CD14-positive monocyte (primary cell): Measurements from ENCODE around the gene USO1. TPM values are rescaled to one million over a fixed set of nuclear protein-coding genes. Genes with fewer than 3 reads are reported as not detected.

Experiments used
- DNase-seq, 3 donors: peaks; one replicate each; pipeline ENCODE4 v3.0.0-alpha.2; 2011 to 2022
- H2AFZ ChIP-seq: 2 replicates; pipeline ENCODE4 v1.6.0; 2012; ENCODE audit warnings: mild to moderate bottlenecking, low read depth, low read length, inconsistent platforms; ENCODE audit not compliant: insufficient read depth, poor library complexity, severe bottlenecking
- H3K27ac ChIP-seq, 2 donors: 1 replicate in 1 of 2; 2 replicates in 1 of 2; pipeline ENCODE4 v1.5.1; 2012 to 2013; ENCODE audit warnings: low read length in 2 of 2, control low read depth in 1 of 2, inconsistent platforms in 1 of 2, low read depth in 1 of 2, mild to moderate bottlenecking in 1 of 2
- H3K27me3 ChIP-seq, 2 donors: one replicate each; pipeline versions ENCODE4 v1.6.0 to v1.6.1; 2011 to 2013; ENCODE audit warnings: low read length in 2 of 2; ENCODE audit not compliant: control insufficient read depth in 2 of 2, insufficient read depth in 2 of 2
- H3K36me3 ChIP-seq, 2 donors: replicated peaks in 1 of 2; 1 replicate in 1 of 2; 2 replicates in 1 of 2; pipeline versions ENCODE4 v1.5.1 to v1.6.1; 2012 to 2013; ENCODE audit warnings: low read length in 2 of 2, control low read depth in 1 of 2, inconsistent platforms in 1 of 2, mild to moderate bottlenecking in 1 of 2; ENCODE audit not compliant: insufficient read depth in 2 of 2, control insufficient read depth in 1 of 2
- H3K4me1 ChIP-seq, 2 donors: 1 replicate in 1 of 2; 2 replicates in 1 of 2; pipeline versions ENCODE4 v1.5.1 to v1.6.1; 2012 to 2013; ENCODE audit warnings: low read length in 2 of 2, control low read depth in 1 of 2, inconsistent platforms in 1 of 2, mild to moderate bottlenecking in 1 of 2, moderate library complexity in 1 of 2; ENCODE audit not compliant: insufficient read depth in 2 of 2, control insufficient read depth in 1 of 2
- H3K4me2 ChIP-seq: replicated peaks from 2 replicates; pipeline ENCODE3; 2012; ENCODE audit warnings: low read length, moderate library complexity, mild to moderate bottlenecking; ENCODE audit not compliant: poor library complexity, severe bottlenecking; ENCODE audit errors: extremely low read depth
- H3K4me3 ChIP-seq, 3 experiments: fragments of 200-600 bp in 1 of 3; sonication (generic) in 1 of 3; replicated peaks in 1 of 3; 1 replicate in 2 of 3; 2 replicates in 1 of 3; pipeline ENCODE4 v1.5.1; 2011 to 2013; ENCODE audit warnings: low read length in 3 of 3, mild to moderate bottlenecking in 3 of 3, control low read depth in 2 of 3, low read depth in 2 of 3, inconsistent platforms in 1 of 3, moderate library complexity in 1 of 3
- H3K79me2 ChIP-seq: 2 replicates; pipeline ENCODE4 v1.6.0; 2012; ENCODE audit warnings: mild to moderate bottlenecking, control low read depth, inconsistent platforms, low read length, moderate library complexity; ENCODE audit not compliant: insufficient read depth
- H3K9ac ChIP-seq: 2 replicates; pipeline ENCODE4 v1.6.0; 2017; ENCODE audit warnings: low read length, mild to moderate bottlenecking; ENCODE audit not compliant: insufficient read depth, poor library complexity, severe bottlenecking
- H3K9me3 ChIP-seq, 2 donors: replicated peaks in 1 of 2; 1 replicate in 1 of 2; 2 replicates in 1 of 2; pipeline versions ENCODE4 v1.5.1 to v1.6.1; 2012 to 2013; ENCODE audit warnings: low read length in 2 of 2, control low read depth in 1 of 2; ENCODE audit not compliant: control insufficient read depth in 1 of 2, insufficient read depth in 1 of 2
- H4K20me1 ChIP-seq: 2 replicates; pipeline ENCODE4 v1.6.0; 2012; ENCODE audit warnings: mild to moderate bottlenecking, low read length, control low read depth, moderate library complexity; ENCODE audit not compliant: insufficient read depth
- H3K27ac Mint-ChIP-seq, 7 donors: one replicate each; pipeline ENCODE4 v1.8.0; 2020; ENCODE audit warnings: mild to moderate bottlenecking in 7 of 7, mixed read lengths in 7 of 7, moderate library complexity in 6 of 7, inconsistent platforms in 2 of 7
- H3K27me3 Mint-ChIP-seq, 3 donors: one replicate each; pipeline ENCODE4 v1.8.0; 2021 to 2022; ENCODE audit warnings: low read depth in 3 of 3, mild to moderate bottlenecking in 3 of 3, mixed read lengths in 3 of 3, moderate library complexity in 3 of 3, inconsistent platforms in 1 of 3
- H3K36me3 Mint-ChIP-seq, 2 donors: one replicate each; pipeline ENCODE4 v1.8.0; 2020; ENCODE audit warnings: mixed read lengths in 2 of 2, inconsistent platforms in 1 of 2, mild to moderate bottlenecking in 1 of 2
- H3K4me1 Mint-ChIP-seq: one replicate; pipeline ENCODE4 v1.8.0; 2020; ENCODE audit warnings: mild to moderate bottlenecking, mixed read lengths
- H3K4me3 Mint-ChIP-seq, 2 donors: one replicate each; pipeline ENCODE4 v1.8.0; 2020; ENCODE audit warnings: mild to moderate bottlenecking in 2 of 2, mixed read lengths in 2 of 2, moderate library complexity in 1 of 2
- H3K9me3 Mint-ChIP-seq, 7 donors: one replicate each; pipeline ENCODE4 v1.8.0; 2020 to 2022; ENCODE audit warnings: mixed read lengths in 7 of 7, mild to moderate bottlenecking in 6 of 7, moderate library complexity in 6 of 7, inconsistent platforms in 2 of 7
- CTCF ChIP-seq: fragments of 200-600 bp; IDR thresholded peaks from one replicate; pipeline ENCODE4 v1.8.0; 2022; ENCODE audit warnings: antibody characterized with exemption, mild to moderate bottlenecking
- WGBS: methylation state at CpG from one replicate; pipeline ENCODE4 v1.1.5; 2013; ENCODE audit warnings: missing lambda C conversion rate; ENCODE audit not compliant: insufficient coverage; 5-methylcytosine and 5-hydroxymethylcytosine counted together
- intact Hi-C, 2 donors: fragments of 100-400 bp; cut with micrococcal nuclease; formaldehyde crosslinking; loops; one replicate each; pipeline versions ENCODE4 v1.15.0 to v1.15.1; 2023
- polyA plus RNA-seq, 3 donors: library from polyadenylated mRNA; depleted of rRNA in 1 of 3; unstranded in 2 of 3; stranded (reverse) in 1 of 3; fragments of 300-500 nt in 2 of 3; fragments of >200 nt in 1 of 3; fragmentation: Illumina TruSeq in 2 of 3; gene quantifications; 1 replicate in 2 of 3; 2 replicates in 1 of 3; pipeline ENCODE4 v1.2.3, GENCODE V29; 2012 to 2021

USO1 gene
- polyA plus RNA-seq, 3 donors, result 15.4 to 26.9 (median 17.5) TPM

DNA sequence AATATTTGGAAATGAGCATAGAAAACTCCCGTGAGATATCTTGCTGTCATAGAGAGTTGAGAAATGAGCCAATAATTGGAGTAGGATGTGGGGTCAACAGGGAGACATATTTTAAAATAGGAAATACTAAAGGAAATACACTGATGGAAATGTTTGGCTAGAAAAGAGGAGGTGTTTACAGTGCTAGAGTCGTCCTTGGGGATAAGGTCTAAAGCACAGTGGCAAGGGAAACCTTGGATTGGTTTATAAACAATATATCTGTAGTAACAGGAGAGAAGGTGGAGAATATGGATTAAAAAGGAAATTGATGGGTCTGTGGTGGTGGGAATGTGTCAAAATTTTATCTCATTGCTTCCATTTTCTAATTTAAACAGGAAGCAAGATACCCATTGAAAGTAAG, 95.8 kb downstream of the USO1 start:
- H3K36me3 Mint-ChIP-seq, result peaks cover 10 to 11% of the 10 kb centered on the region in 2 donors
- intact Hi-C loops, result no loop called here
- Histone ChIP-seq H2AFZ (no peak overlapping the region), H3K27ac (no peak overlapping the region), H3K4me1 (no peaks in the 10 kb centered on the region), H3K79me2 (no peaks in the 10 kb centered on the region), H3K27me3 (no peaks in the 10 kb centered on the region), H3K9me3 (no peaks in the 10 kb centered on the region), H3K4me2 (no peak overlapping the region), H3K36me3 (peaks cover 4 to 22% of the 10 kb centered on the region in 2 donors), H4K20me1 (no peaks in the 10 kb centered on the region), H3K9ac (no peak overlapping the region), H3K4me3 (no peak overlapping the region)
- H3K9me3 Mint-ChIP-seq, result no peaks in the 10 kb centered on the region
- no peaks in the 10 kb centered on the region for H3K27me3 Mint-ChIP-seq
- H3K4me3 Mint-ChIP-seq, result no peak overlapping the region
- H3K27ac Mint-ChIP-seq, result peak overlapping the region in 1 of 7 donors; percentile 6
- no peak for DNase-seq
- 78% methylated on average over 1 of the region's 2 CpGs for WGBS
- peaks cover 5% of the 10 kb centered on the region for H3K4me1 Mint-ChIP-seq
- no peak for TF ChIP-seq CTCF

GRCh38 chr4:75820676-75821075, 96.3 kb downstream of the USO1 start:
- Histone ChIP-seq H2AFZ (no peak overlapping the region), H3K4me3 (no peak overlapping the region), H3K79me2 (no peaks in the 10 kb centered on the region), H3K27me3 (no peaks in the 10 kb centered on the region), H3K9me3 (no peaks in the 10 kb centered on the region), H3K9ac (no peak overlapping the region), H3K36me3 (peaks cover 0 to 17% of the 10 kb centered on the region in 2 donors), H3K4me2 (no peak overlapping the region), H4K20me1 (no peaks in the 10 kb centered on the region), H3K27ac (no peak overlapping the region), H3K4me1 (no peaks in the 10 kb centered on the region)
- Mint-ChIP-seq H3K4me3 (no peak overlapping the region), H3K4me1 (peaks cover 5% of the 10 kb centered on the region), H3K27me3 (no peaks in the 10 kb centered on the region), H3K27ac (no peak overlapping the region), H3K9me3 (no peaks in the 10 kb centered on the region), H3K36me3 (peaks cover 6 to 7% of the 10 kb centered on the region in 2 donors)
- DNase-seq, result no peak
- no peak for TF ChIP-seq CTCF
- 100% methylated on average over 1 of the region's 3 CpGs for WGBS
- intact Hi-C loops, result no loop called here
